SK-N-SH (cell line): ENCODE data around the gene SLC5A2.

Experiments used
- CHD2 ChIP-seq: fragments of 150-350 bp; IDR thresholded peaks from 2 replicates; pipeline ENCODE4 v1.6.1; 2018; ENCODE audit warnings: low read length; ENCODE audit not compliant: partially characterized antibody
- EZH2phosphoT487 ChIP-seq: fragments of 200-600 bp; sonication (generic); IDR thresholded peaks from 2 replicates; pipeline ENCODE4 v1.6.1; 2017; ENCODE audit warnings: low read depth, mixed run types, mild to moderate bottlenecking, antibody characterized with exemption, moderate library complexity, borderline replicate concordance
- FOXM1 ChIP-seq: IDR thresholded peaks from 2 replicates; pipeline ENCODE4 v1.4.0; 2012; ENCODE audit warnings: low read depth, mild to moderate bottlenecking
- NRF1 ChIP-seq: IDR thresholded peaks from 2 replicates; pipeline ENCODE4 v1.6.1; 2012; ENCODE audit warnings: low read depth, mild to moderate bottlenecking, low read length
- RAD21 ChIP-seq: IDR thresholded peaks from 2 replicates; pipeline ENCODE4 v1.6.1; 2012; ENCODE audit warnings: mild to moderate bottlenecking, low read length
- TEAD4 ChIP-seq: IDR thresholded peaks from 2 replicates; pipeline ENCODE4 v1.4.0; 2012; ENCODE audit warnings: mild to moderate bottlenecking, borderline replicate concordance; ENCODE audit not compliant: insufficient read depth
- TF ChIP-seq, protein P1 (sequence below): fragments of 200-600 bp; sonication (generic); IDR thresholded peaks from 2 replicates; pipeline ENCODE4 v1.6.1; 2017; ENCODE audit warnings: antibody characterized with exemption, mild to moderate bottlenecking, moderate library complexity
- TF ChIP-seq, protein P2 (sequence below): fragments of 150-350 bp; IDR thresholded peaks from 2 replicates; pipeline ENCODE4 v1.6.1; 2016; ENCODE audit warnings: mild to moderate bottlenecking, low read depth, low read length
- TF ChIP-seq, protein P3 (sequence below): fragments of 150-350 bp; IDR thresholded peaks from 2 replicates; pipeline ENCODE4 v1.6.1; 2017; ENCODE audit warnings: antibody characterized with exemption, low read length, low read depth, borderline replicate concordance

DNA sequence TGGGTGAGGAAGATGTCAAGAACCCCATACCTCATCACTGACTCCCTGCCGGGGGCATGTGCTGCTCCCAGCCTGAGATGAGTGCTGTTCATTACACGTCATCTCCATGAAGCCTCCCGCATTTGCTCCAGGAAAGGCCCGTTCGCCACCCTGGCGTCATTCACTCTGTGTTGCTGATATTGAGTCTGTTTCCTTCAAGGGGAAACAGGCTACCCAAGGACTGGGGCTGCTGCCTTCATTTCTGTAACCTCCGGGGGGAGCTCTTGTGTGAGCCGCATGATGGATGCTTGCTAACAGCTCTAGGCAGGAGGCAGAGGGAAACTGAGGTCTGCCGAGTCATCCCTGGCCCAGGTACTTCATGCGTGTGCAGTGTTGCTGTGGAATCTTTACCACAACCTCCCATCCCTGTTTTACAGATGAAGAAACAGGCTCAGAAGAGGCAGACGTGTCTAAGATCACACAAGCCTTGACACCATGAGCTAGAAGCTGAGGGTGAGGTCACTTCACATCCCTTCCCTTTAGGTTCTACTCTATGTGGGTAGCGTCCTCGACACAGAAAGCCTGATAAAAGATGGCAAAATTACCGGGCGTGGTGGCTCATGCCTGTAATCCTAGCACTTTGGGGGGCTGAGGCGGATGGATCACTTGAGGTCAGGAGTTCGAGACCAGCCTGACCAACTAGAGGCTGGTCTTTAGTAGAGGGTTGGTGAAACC, 27.2 kb upstream of the SLC5A2 start:
- TF ChIP-seq, protein P1, sequence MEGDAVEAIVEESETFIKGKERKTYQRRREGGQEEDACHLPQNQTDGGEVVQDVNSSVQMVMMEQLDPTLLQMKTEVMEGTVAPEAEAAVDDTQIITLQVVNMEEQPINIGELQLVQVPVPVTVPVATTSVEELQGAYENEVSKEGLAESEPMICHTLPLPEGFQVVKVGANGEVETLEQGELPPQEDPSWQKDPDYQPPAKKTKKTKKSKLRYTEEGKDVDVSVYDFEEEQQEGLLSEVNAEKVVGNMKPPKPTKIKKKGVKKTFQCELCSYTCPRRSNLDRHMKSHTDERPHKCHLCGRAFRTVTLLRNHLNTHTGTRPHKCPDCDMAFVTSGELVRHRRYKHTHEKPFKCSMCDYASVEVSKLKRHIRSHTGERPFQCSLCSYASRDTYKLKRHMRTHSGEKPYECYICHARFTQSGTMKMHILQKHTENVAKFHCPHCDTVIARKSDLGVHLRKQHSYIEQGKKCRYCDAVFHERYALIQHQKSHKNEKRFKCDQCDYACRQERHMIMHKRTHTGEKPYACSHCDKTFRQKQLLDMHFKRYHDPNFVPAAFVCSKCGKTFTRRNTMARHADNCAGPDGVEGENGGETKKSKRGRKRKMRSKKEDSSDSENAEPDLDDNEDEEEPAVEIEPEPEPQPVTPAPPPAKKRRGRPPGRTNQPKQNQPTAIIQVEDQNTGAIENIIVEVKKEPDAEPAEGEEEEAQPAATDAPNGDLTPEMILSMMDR: peak; percentile 40
- TF ChIP-seq FOXM1: no peak
- 0 out of 2 replicates have a peak, but pooled peaks have one; percentile 6 for TF ChIP-seq RAD21
- no peak for TF ChIP-seq NRF1
- TF ChIP-seq, protein P2, sequence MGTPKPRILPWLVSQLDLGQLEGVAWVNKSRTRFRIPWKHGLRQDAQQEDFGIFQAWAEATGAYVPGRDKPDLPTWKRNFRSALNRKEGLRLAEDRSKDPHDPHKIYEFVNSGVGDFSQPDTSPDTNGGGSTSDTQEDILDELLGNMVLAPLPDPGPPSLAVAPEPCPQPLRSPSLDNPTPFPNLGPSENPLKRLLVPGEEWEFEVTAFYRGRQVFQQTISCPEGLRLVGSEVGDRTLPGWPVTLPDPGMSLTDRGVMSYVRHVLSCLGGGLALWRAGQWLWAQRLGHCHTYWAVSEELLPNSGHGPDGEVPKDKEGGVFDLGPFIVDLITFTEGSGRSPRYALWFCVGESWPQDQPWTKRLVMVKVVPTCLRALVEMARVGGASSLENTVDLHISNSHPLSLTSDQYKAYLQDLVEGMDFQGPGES: no peak
- TF ChIP-seq TEAD4: no peak
- TF ChIP-seq, protein P3, sequence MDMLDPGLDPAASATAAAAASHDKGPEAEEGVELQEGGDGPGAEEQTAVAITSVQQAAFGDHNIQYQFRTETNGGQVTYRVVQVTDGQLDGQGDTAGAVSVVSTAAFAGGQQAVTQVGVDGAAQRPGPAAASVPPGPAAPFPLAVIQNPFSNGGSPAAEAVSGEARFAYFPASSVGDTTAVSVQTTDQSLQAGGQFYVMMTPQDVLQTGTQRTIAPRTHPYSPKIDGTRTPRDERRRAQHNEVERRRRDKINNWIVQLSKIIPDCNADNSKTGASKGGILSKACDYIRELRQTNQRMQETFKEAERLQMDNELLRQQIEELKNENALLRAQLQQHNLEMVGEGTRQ: no peak
- no peak for TF ChIP-seq EZH2phosphoT487
- no peak for TF ChIP-seq CHD2
